Measurements from ENCODE around the gene BEND5.
A peak's percentile ranks its signal among the peaks of the same experiment; 100 is the strongest.

The BEND5 gene

DNA sequence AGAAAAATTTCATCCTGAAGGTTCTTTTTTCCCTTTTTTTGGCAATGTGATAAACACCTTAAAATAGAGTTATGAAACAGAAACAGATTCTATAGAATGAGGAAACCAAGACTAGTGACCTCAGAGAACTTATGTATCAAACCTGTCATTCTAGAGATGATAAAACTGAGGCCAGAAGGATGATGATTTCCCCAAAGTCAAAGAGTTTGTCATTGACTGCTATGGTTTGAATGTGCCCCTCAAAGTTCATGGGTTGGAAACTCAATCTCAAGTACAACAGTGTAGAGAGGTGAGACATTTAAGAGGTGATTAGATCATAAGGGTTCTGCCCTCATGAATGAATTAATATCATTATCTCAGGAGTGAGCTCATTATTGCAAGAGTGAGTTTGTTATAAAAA lies 13.7 kb upstream of the BEND5 start:
- TF ChIP-seq MYC (IDR thresholded peaks at IDR 0.05; ENCODE audit: low read depth, low read length) (no peak), POLR2A (IDR thresholded peaks at IDR 0.05; ENCODE audit: extremely low read depth, insufficient read length) (no peak)
- TF ChIP-seq, protein P1, sequence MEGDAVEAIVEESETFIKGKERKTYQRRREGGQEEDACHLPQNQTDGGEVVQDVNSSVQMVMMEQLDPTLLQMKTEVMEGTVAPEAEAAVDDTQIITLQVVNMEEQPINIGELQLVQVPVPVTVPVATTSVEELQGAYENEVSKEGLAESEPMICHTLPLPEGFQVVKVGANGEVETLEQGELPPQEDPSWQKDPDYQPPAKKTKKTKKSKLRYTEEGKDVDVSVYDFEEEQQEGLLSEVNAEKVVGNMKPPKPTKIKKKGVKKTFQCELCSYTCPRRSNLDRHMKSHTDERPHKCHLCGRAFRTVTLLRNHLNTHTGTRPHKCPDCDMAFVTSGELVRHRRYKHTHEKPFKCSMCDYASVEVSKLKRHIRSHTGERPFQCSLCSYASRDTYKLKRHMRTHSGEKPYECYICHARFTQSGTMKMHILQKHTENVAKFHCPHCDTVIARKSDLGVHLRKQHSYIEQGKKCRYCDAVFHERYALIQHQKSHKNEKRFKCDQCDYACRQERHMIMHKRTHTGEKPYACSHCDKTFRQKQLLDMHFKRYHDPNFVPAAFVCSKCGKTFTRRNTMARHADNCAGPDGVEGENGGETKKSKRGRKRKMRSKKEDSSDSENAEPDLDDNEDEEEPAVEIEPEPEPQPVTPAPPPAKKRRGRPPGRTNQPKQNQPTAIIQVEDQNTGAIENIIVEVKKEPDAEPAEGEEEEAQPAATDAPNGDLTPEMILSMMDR (IDR thresholded peaks at IDR 0.05; ENCODE audit: low read depth, low read length), result no peak
- TF ChIP-seq, protein P2, sequence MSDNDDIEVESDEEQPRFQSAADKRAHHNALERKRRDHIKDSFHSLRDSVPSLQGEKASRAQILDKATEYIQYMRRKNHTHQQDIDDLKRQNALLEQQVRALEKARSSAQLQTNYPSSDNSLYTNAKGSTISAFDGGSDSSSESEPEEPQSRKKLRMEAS (IDR thresholded peaks at IDR 0.05; ENCODE audit: low read depth, low read length), result no peak
- no peak overlapping the region for H3K4me3 ChIP-seq (ENCODE audit: low read depth, low read length)
- no peak for DNase-seq (ENCODE audit: low read depth)

DNA sequence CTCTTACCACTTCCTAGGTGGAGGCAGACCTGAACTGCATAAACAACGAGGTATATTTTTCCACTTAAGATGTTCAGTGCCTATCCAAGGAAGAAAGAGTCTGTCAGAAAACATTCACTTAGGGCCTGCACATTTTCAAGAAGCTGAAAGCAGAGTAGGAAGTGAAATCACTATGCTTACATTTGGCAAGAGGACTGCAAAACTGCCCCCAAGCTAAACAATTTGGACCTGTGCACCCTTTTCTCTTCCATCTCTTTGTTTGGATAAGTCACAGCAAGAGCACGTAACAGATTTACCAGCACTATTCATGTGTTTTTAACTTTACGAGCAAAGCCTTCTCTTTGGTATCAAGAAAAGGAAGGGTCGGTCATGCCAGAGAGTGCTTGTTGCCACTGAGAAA lies 13.2 kb upstream of the BEND5 start:
- no peak overlapping the region for H3K4me3 ChIP-seq (ENCODE audit: low read depth, low read length)
- TF ChIP-seq POLR2A (IDR thresholded peaks at IDR 0.05; ENCODE audit: extremely low read depth, insufficient read length), result no peak
- TF ChIP-seq, protein P2 (IDR thresholded peaks at IDR 0.05; ENCODE audit: low read depth, low read length), result no peak
- TF ChIP-seq, protein P1 (IDR thresholded peaks at IDR 0.05; ENCODE audit: low read depth, low read length), result no peak
- TF ChIP-seq MYC (IDR thresholded peaks at IDR 0.05; ENCODE audit: low read depth, low read length), result no peak
- no peak for DNase-seq (ENCODE audit: low read depth)

DNA sequence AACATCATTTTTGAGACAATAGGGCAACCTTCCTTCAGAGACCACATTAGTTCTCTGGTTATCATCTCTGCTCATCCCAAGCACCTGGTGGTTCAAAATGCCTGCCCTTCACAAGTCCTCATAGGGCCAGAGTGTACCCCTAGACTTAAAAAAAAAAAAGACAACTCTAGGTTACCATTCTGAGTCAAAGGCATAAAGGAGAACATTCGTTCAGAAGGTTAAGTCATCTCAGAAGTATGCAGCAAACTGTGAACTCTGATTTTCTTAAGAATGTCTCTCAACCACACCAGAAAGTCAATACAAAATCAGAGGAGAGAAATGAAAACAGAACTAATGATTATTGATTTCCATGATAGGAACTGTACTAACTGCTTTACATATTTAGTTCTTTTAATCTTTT lies 9.2 kb upstream of the BEND5 start:
- DNase-seq (ENCODE audit: low read depth), result no peak
- H3K4me3 ChIP-seq (ENCODE audit: low read depth, low read length), result no peak overlapping the region
- TF ChIP-seq, protein P2 (IDR thresholded peaks at IDR 0.05; ENCODE audit: low read depth, low read length), result no peak
- TF ChIP-seq MYC (IDR thresholded peaks at IDR 0.05; ENCODE audit: low read depth, low read length) (no peak), POLR2A (IDR thresholded peaks at IDR 0.05; ENCODE audit: extremely low read depth, insufficient read length) (no peak)
- TF ChIP-seq, protein P1 (IDR thresholded peaks at IDR 0.05; ENCODE audit: low read depth, low read length), result no peak

DNA sequence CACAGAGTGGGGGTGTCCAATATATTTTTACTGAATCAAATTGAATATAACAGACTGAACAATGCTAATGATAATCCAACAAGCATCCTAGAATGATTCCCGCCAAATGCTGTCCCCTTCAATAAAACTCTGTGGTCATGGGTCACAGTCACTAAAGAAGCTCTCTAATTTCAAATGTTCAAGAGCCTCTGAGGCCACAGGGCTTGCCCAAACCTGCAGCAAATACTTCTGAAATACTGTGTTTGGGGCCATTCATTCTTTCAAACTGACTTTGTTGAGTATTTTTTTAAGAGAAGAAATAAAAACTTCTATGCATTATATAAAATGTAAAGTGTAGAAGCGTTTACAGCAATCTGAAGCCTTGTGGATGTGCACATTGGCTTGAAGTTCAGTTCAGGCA lies 7.6 kb upstream of the BEND5 start:
- TF ChIP-seq, protein P1 (IDR thresholded peaks at IDR 0.05; ENCODE audit: low read depth, low read length), result no peak
- TF ChIP-seq, protein P2 (IDR thresholded peaks at IDR 0.05; ENCODE audit: low read depth, low read length), result no peak
- TF ChIP-seq POLR2A (IDR thresholded peaks at IDR 0.05; ENCODE audit: extremely low read depth, insufficient read length) (no peak), MYC (IDR thresholded peaks at IDR 0.05; ENCODE audit: low read depth, low read length) (no peak)
- H3K4me3 ChIP-seq (ENCODE audit: low read depth, low read length), result no peak overlapping the region
- no peak for DNase-seq (ENCODE audit: low read depth)

DNA sequence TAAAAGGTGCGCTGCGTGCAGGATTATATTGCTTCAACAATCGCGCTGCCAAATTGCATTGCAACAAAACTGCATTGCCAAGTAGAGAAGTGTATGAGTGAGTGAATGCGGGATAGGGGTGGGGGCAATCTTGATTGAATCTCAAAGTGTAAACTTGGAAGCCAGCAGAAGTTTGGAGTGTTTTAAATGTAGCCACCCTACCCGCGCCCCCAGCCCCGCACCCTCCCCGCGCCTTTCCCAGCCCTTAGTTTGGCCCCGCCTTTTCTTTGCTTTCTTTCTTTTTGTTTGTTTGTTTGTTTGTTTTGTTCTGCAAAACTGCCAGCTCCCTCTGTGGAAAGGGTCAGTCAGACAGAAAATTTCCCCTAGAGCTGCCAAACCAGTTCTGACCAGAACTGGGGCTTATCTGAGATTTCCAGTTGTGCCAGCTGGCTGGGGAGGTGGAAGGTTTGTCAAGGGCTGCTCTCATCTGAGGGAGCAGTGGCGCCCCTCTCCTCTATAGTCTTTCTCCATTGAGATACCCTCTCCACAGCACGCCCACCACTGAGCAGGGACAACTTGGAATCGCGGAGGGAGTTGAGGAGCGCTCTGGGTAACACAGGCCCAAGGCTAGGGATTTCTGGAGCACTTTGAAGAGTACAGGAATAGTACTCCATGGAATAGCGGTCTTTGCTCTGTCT lies 666 bp upstream of the BEND5 start:
- H3K4me3 ChIP-seq (ENCODE audit: low read depth, low read length), result peak overlapping the region; percentile 6
- no peak for TF ChIP-seq POLR2A (IDR thresholded peaks at IDR 0.05; ENCODE audit: extremely low read depth, insufficient read length)
- TF ChIP-seq, protein P1 (IDR thresholded peaks at IDR 0.05; ENCODE audit: low read depth, low read length), result no peak
- no peak for DNase-seq (ENCODE audit: low read depth)
